GDM1 (cell line): ENCODE results near the gene MYZAP.
"Not testable (repeated sequence)": the region's sequence is repeated elsewhere in the genome, so short reads cannot be mapped to it uniquely, and the experiment has no call there.

Source experiments
- DNase-seq: peaks from one replicate; lab custom pipeline; 2025; lab: John Stamatoyannopoulos, UW

Gene MYZAP

DNA sequence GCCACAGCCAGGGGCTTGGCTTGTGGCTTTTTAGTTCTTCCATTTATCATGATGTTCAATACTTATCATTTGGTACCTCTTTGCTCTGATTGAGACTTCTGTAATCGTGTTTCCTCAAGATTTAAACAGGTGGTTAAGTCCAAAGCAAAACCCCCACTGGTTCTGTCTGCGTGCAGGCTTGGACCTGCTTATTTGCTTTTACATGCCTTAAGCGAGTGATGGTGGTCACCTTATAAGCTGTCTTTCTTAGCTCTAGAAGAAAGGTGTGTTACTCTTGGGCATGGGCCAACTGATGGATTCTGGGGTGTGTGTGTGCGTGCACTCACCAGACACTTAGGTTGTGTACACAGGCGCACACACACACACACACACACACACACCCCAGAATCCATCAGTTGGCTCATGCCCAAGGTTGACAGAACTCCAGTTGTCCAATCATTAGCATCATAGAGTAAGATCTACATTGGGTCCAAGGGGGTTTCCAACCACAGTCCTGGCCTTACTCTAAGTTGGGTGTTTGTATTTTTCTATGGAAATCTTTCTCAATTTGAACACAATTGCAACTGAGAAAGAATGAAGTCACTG is 1.2 kb downstream of the MYZAP start:
- DNase-seq = no peak

DNA sequence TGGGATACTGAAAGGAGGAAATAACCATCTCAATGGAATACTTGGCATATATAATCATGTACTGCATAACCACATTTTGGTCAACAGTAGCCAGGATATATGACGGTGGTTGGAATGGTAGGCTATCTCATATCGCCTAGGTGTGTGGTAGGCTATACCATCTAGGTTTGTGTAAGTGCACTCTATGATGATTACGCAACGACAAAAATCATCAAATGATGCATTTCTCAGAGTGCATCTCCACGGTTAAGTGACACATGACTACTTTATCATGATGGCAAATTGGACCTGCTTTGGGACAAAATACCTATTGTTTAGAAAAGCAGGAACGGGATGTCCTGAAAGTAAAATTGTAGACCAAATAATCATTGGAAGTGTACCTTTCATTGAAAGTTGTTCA is 2.8 kb downstream of the MYZAP start:
- DNase-seq = no peak

DNA sequence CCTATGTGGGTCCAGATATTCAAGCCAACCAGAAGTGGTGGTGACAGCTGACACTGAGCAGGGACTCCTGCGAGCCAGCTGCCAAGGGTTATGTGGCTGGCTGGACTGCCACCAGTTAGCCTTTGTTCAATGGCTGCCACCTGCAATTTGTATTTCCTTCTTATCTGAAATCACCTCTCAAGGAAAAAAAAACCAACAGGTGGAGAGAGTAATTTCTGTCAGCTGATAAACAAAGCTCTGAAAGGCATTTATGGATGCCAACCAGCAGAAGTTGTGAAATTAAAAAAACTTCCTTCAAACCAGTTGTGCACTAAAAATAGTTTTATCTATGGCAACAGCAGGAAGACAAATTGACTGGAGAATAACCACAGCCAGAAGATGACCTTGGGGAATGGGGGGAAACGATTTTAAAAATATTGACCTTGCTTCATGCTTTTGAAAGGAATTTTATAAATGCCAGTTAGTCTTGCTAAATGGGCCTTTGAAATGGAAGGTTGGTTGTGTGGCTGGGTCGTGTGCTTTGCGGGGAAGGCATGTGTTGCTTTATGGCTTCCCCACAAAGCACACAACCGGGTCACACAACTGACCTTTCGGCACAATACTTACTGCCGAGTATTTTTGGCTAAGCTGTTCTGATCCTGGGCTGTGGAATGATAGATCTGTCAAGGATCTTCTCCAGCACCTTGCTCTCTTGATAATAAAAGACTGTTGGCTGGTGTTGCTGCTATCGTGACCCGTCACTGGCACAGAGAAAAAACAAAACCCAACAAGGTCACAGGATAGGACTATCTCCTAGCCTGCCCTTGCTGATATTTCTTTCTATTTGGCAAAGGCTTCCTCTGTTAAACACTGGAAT is 3.5 kb downstream of the MYZAP start:
- no peak for DNase-seq

DNA sequence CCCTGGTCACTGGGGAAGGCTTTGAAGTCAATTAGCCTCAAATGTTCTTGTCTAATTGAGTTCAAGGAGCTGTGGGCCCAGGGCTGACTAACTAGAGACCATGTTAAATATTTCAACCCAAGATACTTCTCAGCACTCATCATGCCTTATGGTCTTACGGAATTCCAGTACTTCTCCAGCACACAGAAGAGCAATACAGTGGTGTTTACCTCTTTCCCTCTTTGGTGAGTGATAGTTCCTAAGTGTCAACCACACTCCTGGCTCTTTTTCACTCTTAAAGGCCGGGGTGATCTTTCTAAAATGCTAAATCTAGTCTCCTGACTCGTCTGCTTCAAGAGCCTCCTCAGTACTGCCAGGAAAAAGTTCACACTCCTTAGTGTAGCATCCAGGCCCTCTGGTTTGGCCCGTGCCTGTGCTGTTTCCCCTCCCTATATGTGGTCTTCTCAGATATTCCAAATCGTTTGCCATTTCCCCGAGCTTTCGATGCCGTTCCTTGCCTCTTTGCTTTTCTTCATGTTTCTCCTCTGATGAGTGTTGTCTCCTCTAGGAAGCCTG is 4.7 kb downstream of the MYZAP start:
- DNase-seq = no peak

DNA sequence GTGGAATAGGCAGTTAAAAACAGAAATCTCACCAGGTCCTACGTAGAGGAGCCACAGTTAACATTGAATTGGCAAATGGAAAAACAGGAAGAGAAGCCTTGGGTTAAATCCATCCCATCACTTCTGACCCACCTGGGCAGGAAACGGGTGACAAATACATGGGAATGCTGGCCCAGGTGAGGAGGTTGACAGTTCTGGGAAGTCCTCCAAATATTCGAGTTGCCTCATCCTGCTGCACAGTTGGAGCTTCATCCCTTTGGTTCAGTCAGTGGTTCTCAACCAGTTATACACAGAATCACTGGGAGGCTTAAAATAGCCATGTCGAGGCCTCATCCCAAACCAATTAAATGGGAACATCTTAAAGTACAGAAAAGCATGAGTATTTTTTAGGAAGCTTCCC is 5.3 kb downstream of the MYZAP start:
- DNase-seq = no peak

DNA sequence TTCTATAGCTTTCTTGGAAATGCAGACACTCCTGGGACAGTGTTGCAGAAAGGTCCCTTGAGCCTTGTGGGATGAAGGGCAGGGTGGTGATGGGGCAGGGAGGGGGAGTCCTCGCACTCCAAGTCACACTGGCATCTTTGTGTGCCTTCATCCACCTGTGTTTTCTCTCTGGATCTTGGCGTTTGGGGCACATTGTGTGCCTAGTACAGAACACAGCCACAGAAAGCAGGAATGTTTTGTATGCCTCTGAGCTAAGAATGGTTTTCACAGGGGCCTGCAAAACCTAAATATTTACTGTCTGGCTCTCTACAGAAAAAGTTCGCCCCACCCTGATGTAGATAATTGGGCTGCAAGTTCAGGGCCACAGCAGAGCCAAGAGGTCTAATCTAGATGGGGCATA is 5.7 kb downstream of the MYZAP start:
- no peak for DNase-seq

DNA sequence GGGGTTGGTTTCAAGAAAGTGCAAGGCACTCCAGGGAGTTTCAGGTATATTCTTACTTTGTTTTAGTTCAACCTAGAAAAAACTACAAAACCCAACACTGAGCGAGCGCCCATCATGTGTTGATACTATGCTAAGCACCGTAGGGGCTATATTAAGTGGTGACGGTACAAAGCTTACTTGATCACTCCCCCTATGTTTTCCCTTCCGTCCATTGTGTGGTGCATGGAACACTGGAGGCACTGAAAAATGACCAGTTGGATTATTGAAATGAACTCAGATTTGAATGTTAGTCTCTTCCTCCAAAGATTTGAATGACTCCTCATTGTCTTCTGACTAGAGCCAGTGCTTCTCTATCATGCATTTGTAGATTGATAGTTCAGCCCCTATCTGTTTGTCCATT is 6.6 kb downstream of the MYZAP start:
- no peak for DNase-seq

DNA sequence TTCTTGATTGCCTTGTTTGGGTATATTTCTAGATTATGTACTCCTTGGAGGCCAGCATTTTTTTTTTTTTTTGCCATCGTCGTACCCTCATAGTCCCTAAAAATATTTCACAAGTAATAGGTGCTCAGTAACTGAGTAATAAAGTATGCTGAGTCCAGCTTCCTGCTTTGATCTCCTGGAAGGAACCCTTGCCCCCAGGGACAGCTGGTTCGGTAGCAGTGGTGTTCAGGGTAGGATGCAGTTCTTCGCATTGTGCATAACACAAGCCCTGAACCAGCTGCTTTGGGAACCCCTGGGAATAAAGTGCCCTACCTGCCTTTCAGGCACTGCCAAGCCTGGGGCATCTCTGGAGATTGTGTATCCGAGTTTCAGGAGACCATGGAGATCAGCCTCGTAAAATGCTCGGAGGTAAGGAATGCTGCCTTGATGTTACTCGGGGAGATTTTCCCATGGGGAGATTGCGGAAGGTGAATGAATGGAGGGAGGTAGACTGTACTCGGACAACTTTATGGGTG is 7.6 kb downstream of the MYZAP start:
- DNase-seq = no peak

DNA sequence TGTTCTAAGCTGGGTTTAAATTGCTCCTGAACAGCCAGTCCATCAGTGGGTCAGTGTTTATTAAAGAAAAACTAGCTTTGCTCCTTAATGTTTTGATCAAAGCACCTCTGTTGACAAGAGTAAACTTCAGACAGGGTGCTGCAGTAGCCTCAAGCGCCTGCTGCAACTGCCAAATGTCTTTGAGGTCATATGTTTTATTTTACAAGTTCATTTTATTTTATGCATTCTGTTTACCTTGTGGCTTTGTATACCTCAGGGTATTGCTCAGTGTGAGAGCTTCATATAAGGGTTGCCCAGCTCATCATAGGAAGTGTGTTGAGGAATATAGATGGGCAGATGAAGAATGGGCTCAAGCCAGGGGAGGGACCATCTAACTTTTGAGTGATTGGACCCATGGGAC is 8.5 kb downstream of the MYZAP start:
- DNase-seq = no peak

DNA sequence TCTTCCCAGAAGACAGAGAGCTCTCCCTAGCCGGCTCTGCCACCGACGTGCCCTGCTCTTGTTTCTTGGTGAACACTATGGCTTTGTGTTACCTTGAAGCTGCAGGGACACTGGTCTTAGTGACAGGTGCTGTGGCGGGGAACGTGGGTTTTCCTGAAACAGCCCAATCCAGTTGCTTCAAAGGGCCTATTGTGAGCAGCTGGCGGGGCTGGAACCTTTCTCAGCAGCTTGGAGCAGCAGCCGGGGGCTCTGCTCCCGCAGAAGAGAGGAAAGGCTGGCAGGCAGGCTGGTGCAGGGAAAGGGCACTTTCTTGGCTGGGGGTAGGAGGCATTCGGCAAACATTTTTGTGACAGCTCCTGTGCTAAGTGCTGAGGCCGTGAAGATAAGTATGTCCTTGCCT is 12.8 kb downstream of the MYZAP start:
- no peak for DNase-seq

DNA sequence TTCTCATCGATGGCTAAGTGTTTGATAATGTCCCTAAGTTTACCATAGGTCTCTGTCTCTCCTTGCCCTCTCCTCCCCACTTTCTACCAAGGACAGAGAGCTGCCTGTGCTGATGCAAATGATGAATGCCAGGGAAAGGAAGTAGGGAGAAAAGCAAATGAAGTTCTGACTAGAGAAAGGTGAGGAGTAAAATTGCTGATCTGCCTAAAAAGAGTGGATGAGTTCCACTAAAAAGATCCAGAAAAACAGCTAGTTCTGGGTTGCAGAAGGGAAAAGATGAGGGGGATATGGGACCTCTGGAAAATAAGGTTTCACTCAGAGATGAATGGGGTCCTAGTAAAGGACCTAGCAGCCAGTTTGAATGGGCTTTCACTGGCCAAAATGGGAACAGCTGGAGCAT is 13.8 kb downstream of the MYZAP start:
- DNase-seq = no peak

DNA sequence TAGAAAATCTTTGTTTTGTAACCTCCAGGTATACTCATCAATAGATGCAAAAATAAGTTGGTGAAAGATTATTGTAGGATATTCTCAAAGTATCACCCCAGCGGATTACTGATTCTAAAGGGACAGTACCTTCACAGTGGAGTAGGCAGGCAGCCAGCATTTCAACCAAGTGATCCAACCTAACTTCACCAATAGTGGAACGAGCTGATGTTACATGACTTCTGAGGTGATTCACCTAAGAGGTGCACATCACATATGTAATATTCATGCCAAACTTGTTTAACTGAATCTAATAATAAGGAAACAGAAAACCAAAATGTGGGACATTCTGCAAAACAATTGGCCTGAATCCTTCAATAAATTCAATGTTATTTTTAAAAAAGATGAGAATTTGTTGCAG is 14.3 kb downstream of the MYZAP start:
- DNase-seq = no peak

DNA sequence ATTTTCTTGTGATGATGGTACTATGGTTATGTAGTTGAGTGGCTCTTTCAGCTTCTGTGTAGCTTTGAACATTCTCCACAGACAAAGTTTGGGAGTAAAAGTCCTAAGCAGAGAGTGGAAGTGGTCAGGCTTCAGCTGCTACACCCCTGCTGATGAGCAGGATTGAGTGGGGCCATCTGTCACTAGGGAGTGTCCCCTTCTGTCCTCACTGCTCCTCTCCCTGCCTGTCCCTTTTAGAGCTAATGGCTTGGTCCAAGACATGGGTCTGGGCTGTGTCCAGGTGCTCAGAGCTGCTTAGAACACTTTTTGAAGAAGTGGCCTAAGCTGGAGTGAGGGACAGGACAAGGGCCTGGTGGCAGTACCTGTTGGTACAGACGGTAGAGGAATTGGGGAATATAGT is 15.1 kb downstream of the MYZAP start:
- DNase-seq = no peak

DNA sequence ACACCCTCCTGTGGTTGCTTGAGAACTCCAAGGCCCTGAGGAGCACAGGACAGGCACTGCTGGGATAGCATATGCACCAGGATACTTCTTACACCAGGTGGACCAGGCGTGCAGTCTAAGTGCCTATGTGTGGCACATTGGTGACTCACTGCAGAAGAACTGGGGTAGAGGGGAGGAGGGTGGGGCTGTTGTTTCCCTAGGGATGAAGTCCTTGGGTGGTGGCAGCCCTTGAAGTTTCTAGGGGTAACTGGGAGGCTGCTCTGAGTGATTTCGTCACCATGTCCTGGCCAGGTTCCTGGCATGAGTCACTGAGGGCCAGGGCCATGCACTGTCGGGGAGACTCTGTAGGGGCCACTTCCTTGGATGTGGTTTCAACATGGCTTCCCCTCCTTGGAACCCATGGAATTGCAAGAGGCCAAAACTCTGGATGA is 15.9 kb downstream of the MYZAP start:
- no peak for DNase-seq

DNA sequence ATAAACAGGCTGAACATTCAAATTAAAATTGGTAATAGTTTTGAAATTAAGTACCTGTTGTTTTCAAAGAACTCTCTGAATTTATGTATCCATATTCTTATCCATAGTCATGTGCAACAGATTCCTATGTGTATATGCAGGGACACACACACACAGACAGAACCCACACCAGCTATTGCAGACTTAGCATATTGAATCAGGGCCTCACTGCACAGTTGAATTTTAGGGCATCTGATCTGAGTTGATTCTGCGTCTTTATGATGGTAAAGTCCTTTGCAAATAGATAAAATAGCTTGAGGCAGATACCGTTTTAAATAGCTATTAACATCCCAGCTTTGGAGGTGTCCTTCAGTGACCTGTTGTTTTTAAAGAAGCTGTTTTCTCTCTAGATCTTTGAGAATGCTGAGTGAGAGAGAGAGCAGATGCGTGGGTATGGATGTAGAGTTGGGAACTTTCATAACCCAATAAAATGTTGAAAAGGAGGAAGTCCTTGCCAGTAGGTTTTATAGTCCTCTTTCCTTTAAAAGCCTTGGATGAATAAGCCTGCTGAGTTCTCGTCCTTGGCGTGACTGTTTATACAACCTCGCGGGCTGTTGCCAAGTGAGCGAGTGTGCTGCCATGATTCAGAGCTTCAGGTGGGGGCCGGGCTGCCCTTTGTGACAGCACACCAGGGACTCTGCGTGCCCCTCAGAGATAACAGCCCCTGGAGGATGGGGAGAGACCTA is 18.3 kb downstream of the MYZAP start:
- DNase-seq = no peak

DNA sequence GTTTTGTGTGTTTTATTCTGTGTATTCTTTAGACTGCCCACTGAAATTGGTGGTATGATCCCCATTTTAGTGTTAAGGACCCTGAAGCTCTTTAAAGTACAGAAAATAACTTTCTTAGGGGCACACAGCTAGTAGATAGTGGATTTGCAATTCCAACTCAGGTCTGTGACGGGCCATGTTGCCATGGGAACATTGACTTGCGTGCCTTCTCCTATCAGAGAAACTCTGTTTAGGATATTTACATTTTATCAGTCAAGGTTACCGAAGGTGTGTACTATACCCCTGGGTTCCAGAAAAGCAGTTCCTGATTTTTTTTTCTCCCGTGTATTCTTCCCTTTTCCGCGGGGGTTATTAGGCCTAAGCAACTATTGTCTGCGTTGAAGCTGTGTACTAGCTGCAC is 19.4 kb downstream of the MYZAP start:
- no peak for DNase-seq

DNA sequence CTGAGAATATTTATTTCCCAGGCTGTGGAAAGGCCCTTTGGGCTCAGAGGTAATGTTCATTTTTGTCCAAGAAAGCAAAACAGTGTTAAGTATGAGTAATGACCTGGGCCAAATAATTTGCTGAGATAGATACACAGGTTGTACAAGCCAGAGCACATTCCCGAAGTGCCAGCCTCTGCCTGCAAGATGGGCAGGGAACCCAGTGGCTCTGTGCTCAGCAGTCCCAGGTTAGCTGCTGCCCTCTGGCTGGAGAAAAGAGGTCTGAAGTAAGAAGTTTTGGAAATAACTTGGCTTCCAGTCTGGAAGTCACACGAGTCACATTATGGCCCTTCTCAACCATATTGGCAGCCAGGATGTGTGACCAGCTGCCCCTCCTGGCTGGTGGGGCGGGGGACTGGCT is 20.2 kb downstream of the MYZAP start:
- no peak for DNase-seq

DNA sequence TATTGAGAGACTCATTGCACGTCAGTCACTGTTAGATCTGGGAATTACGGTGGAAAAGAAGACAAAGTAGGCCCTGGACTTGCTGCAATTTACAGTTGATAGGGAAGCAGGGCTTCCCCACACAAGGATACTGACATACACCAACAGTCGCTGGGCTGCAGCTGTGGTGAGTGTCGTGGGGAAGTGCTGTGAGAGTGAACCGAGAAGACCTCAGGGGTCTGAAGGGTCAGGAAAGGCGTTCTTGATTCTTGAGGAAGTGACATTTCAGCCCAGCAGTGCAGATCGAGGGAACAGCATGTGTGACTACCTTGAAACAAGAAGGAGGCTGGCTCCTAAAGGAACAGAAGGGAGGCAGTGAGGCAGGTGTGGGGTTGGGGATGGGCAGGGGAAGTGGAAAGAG is 22.5 kb downstream of the MYZAP start:
- no peak for DNase-seq

DNA sequence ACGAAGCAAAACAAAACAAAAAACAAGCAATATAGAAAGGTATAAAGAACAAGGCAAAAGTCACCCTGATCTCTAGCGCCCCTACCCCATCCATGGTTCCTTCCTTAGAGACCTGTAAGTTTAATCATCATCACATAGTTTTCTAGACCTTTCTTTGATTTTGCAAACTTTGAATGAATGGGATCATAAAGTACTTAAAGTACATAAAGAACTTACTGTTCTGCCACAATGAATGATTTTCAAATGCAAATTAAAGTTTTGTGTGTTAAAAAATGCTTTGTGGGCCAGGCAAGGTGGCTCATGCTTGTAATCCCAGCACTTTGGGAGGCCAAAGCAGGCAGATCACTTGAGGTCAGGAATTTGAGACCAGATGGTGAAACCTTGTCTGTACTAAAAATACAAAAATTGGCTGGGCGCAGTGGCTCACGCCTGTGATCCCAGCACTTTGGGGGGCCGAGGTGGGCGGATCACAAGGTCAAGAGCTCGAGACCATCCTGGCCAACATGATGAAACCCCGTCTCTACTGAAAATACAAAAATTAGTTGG is 24.3 kb downstream of the MYZAP start:
- DNase-seq = not testable (repeated sequence)

DNA sequence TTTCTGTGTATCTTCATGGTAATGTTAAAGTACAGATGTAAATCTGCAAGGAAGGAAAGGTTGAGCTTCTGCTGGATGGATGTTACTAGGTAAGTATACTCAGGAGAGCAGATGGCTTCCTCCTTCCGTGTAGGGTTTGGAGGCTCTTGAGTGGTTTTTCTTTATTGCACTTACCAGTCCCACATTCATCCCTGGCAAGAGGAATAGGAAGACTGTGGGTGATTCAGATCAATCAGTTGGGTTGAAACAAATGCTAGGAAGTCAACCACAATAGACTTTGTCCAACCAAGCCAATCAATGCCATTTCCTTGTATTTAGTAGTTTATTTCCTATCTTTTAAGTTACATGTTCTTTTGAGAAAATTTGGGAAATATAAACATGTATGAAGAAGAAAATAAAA is 26.6 kb downstream of the MYZAP start:
- DNase-seq = no peak

DNA sequence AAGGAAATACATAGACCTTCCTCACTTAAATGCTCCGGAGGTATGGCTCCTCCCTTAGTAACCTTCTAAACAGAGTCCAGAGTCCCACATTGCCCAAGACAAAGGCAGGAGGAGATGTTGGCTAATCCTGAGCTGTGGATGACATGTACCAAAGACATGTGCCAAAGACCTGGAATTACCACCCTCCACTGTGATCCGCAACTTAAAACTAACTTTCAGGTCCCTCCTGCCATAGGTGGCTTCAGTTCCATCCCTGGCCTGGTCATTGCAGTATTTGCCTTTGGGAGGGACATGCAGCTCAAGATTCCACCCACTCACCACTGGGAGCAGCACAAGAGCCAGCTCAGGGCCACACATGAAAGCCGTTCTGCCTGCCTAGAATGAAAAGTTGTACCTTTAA is 28.0 kb downstream of the MYZAP start:
- DNase-seq = no peak

DNA sequence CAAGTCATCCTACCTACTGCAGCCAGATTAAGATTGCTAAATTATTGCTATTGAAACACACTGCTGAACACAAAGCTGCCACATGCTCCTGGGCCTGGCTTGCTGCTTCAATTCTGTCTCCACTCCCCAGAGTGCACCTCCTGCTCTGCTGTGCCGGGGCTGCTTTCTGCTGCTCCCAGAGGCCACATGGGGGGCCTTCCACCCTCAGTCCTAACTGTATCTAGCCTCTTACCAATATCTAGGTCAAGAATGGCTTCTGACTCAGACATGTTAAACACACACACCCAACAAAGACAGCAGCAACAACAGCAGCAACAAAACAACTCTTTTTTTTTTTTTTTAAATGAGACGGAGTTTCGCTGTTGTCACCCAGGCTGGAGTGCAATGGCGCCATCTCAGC is 33.0 kb downstream of the MYZAP start:
- DNase-seq = no peak
